Breast epithelium (tissue), 3 donors: ENCODE data around the gene SPTBN1.

ENCODE experiments used
- POLR2AphosphoS5 ChIP-seq, 3 donors: sonication (generic); formaldehyde crosslinking; IDR thresholded peaks; one replicate each; pipeline ENCODE4 v1.6.1; 2017; ENCODE audit warnings: antibody characterized with exemption in 3 of 3
- TF ChIP-seq, protein P1 (sequence below), 3 donors: fragments of 450-650 bp; IDR thresholded peaks; one replicate each; pipeline ENCODE4 v1.5.1; 2016 to 2017; ENCODE audit warnings: antibody characterized with exemption in 3 of 3, mild to moderate bottlenecking in 3 of 3, moderate library complexity in 3 of 3

DNA sequence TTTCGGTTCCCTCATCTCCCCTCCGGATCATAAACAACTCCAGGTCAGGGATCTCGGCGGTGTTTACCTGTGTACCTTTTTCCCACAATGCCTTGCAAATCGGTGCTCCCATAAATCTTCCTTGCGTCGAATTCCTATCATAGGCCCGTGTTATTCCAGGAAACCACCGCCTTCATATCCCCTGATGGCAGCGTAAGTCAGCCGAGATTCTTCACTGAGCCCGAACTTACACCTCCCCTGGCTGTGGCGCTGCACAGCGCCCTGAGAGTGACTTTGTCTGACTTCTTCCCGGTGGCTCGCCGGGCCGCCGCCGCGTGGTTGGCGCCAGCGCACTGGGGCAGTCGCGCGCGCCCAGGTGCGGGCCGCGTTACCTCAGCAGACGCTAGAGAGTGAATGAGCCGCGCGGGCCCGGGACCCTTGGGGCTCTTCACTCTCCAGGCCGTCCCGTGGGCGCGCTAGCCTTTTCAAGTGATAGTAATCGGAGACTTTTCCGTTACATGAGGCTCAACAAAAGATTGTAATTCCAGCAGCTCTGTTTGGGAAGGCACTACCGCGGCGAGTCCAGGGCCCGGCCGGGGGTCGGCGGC, 101.6 kb downstream of the SPTBN1 start:
- TF ChIP-seq, protein P1, sequence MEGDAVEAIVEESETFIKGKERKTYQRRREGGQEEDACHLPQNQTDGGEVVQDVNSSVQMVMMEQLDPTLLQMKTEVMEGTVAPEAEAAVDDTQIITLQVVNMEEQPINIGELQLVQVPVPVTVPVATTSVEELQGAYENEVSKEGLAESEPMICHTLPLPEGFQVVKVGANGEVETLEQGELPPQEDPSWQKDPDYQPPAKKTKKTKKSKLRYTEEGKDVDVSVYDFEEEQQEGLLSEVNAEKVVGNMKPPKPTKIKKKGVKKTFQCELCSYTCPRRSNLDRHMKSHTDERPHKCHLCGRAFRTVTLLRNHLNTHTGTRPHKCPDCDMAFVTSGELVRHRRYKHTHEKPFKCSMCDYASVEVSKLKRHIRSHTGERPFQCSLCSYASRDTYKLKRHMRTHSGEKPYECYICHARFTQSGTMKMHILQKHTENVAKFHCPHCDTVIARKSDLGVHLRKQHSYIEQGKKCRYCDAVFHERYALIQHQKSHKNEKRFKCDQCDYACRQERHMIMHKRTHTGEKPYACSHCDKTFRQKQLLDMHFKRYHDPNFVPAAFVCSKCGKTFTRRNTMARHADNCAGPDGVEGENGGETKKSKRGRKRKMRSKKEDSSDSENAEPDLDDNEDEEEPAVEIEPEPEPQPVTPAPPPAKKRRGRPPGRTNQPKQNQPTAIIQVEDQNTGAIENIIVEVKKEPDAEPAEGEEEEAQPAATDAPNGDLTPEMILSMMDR (IDR thresholded peaks at IDR 0.05) = peak in 1 of 3 donors; percentile 10
- TF ChIP-seq POLR2AphosphoS5 (IDR thresholded peaks at IDR 0.05) = peak; percentile 42 to 68 (median 49)
